Nephron progenitor cell (in vitro differentiated cells): ENCODE data around the gene BLMH.

Experiments used
- DNase-seq: peaks from one replicate; pipeline ENCODE4 v3.0.0; 2021
- H3K27ac Mint-ChIP-seq: 2 replicates; pipeline ENCODE4 v1.8.0; 2021; ENCODE audit warnings: mild to moderate bottlenecking, moderate library complexity, mixed read lengths
- H3K27me3 Mint-ChIP-seq: 2 replicates; pipeline ENCODE4 v1.8.0; 2021; ENCODE audit warnings: mild to moderate bottlenecking, low read depth, mixed read lengths; ENCODE audit not compliant: poor library complexity
- H3K36me3 Mint-ChIP-seq: 2 replicates; pipeline ENCODE4 v1.8.0; 2021; ENCODE audit warnings: low read depth, mixed read lengths
- H3K4me1 Mint-ChIP-seq: 2 replicates; pipeline ENCODE4 v1.8.0; 2021; ENCODE audit warnings: mixed read lengths
- H3K4me3 Mint-ChIP-seq: 2 replicates; pipeline ENCODE4 v1.8.0; 2021; ENCODE audit warnings: mild to moderate bottlenecking, moderate library complexity, mixed read lengths
- H3K9me3 Mint-ChIP-seq: 2 replicates; pipeline ENCODE4 v1.8.0; 2021; ENCODE audit warnings: mild to moderate bottlenecking, moderate library complexity, mixed read lengths
- TF ChIP-seq, protein P1 (sequence below): fragments of 200-600 bp; sonication (generic); IDR thresholded peaks from 2 replicates; pipeline ENCODE4 v1.5.0; 2021; ENCODE audit warnings: antibody characterized with exemption

The BLMH gene, protein sequence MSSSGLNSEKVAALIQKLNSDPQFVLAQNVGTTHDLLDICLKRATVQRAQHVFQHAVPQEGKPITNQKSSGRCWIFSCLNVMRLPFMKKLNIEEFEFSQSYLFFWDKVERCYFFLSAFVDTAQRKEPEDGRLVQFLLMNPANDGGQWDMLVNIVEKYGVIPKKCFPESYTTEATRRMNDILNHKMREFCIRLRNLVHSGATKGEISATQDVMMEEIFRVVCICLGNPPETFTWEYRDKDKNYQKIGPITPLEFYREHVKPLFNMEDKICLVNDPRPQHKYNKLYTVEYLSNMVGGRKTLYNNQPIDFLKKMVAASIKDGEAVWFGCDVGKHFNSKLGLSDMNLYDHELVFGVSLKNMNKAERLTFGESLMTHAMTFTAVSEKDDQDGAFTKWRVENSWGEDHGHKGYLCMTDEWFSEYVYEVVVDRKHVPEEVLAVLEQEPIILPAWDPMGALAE

DNA sequence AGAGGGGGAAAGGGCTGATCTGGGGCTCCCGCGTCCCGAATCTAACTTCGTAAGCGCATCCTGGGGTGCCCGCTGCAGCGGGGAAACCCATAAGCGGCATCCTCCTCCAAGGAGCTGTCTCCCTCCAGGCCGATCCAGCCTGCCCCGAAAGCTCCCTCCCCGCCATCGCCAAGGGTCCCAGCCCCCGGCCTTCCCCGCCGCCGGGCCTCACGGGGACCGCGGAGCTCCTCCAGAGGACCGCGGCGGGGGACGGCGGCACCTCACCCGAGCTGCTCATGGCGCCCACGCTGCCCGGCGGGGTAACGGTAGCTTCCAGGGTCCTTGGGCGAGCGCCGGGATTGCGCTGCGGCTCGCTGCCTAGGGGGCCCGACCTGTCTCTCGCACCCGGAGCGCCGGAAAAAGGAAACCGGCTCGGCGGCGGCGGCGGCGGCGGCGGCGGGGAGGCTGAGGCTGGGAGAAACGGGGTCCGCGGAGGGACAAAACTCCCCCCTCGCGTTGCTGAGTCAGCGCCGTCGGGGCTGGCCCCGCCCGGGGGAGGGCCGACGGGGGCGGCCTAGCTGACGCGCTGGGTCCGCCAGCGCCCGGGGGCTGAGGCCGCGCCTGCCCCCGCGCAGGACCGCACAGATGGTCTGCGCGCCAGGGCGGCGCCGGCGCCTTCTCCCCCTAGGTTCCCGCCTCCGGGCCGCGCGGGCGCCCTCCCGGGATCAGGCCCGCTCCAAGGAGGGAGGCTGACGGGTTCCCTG, at the start of gene BLMH:
Gene BLMH (minus strand): TSS at position 402 of the 743 bp plus-strand sequence. CDS start 125 bp downstream, at position 277.
- peak within 1 kb of the TSS; percentile 63 for H3K27ac Mint-ChIP-seq
- peak; percentile 77 for DNase-seq
- no peaks in the 10 kb centered on the region for H3K9me3 Mint-ChIP-seq
- peaks cover 14% of the 10 kb centered on the region for H3K4me1 Mint-ChIP-seq
- TF ChIP-seq, protein P1, sequence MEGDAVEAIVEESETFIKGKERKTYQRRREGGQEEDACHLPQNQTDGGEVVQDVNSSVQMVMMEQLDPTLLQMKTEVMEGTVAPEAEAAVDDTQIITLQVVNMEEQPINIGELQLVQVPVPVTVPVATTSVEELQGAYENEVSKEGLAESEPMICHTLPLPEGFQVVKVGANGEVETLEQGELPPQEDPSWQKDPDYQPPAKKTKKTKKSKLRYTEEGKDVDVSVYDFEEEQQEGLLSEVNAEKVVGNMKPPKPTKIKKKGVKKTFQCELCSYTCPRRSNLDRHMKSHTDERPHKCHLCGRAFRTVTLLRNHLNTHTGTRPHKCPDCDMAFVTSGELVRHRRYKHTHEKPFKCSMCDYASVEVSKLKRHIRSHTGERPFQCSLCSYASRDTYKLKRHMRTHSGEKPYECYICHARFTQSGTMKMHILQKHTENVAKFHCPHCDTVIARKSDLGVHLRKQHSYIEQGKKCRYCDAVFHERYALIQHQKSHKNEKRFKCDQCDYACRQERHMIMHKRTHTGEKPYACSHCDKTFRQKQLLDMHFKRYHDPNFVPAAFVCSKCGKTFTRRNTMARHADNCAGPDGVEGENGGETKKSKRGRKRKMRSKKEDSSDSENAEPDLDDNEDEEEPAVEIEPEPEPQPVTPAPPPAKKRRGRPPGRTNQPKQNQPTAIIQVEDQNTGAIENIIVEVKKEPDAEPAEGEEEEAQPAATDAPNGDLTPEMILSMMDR, result no peak
- peaks cover 17% of the 10 kb centered on the region for H3K36me3 Mint-ChIP-seq
- peak within 1 kb of the TSS; percentile 93 for H3K4me3 Mint-ChIP-seq
- H3K27me3 Mint-ChIP-seq, result peaks cover 4% of the 10 kb centered on the region

DNA sequence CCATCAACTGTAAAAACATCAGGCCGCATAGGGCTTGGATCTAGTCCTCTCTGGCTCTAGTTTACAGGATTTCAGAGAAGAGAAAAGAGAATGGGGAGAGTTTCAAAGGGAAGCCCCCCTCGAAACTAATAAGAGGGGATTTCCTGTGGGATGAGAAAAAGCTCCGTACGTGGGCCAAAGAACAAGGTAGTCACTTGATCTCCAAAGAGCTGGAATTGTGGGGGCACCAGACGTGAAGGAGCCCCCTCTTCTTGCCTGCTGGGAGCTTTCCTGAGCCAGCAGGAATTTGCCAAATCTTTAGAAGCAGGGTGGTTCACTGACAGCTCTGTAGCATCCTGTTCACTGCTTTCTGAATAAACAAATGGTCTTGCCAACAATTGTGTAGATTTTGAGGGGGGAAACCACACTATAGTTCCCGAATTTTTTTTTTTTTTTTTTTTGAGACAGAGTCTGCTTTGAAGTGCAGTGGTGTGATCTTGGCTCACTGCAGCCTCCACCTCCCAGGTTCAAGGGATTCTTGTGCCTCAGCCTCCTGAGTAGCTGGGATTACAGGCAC, 49.1 kb upstream of the BLMH start:
- TF ChIP-seq, protein P1, result no peak
- Mint-ChIP-seq H3K36me3 (no peaks in the 10 kb centered on the region), H3K4me1 (peaks cover 64% of the 10 kb centered on the region), H3K27me3 (peaks cover 3% of the 10 kb centered on the region), H3K4me3 (peak overlapping the region; percentile 18), H3K27ac (peak overlapping the region; percentile 49), H3K9me3 (no peaks in the 10 kb centered on the region)
- no peak for DNase-seq

DNA sequence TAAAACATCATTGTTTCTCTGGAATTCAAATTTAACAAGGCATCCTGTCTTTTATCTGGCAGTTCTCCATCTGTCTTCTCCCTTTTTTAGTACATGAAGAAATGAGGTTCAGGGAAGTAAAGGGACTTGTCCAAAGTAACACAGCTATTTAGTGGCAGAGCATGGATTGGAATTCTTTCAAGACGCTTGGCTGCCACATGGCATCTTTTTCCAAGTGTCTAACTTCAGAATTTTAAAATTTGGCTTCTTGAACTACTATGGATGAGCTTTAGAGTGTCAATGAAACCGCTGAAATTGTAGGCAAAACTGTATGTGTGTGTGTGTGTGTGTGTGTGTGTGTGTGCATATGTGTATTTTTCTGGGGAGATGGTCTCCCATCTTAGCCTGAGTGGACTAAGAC, 47.3 kb upstream of the BLMH start:
- no peak overlapping the region for H3K27ac Mint-ChIP-seq
- no peak for DNase-seq
- H3K4me1 Mint-ChIP-seq, result peaks cover 53% of the 10 kb centered on the region
- no peaks in the 10 kb centered on the region for H3K27me3 Mint-ChIP-seq
- no peak overlapping the region for H3K4me3 Mint-ChIP-seq
- no peaks in the 10 kb centered on the region for H3K36me3 Mint-ChIP-seq
- H3K9me3 Mint-ChIP-seq, result no peaks in the 10 kb centered on the region
- TF ChIP-seq, protein P1, result no peak

DNA sequence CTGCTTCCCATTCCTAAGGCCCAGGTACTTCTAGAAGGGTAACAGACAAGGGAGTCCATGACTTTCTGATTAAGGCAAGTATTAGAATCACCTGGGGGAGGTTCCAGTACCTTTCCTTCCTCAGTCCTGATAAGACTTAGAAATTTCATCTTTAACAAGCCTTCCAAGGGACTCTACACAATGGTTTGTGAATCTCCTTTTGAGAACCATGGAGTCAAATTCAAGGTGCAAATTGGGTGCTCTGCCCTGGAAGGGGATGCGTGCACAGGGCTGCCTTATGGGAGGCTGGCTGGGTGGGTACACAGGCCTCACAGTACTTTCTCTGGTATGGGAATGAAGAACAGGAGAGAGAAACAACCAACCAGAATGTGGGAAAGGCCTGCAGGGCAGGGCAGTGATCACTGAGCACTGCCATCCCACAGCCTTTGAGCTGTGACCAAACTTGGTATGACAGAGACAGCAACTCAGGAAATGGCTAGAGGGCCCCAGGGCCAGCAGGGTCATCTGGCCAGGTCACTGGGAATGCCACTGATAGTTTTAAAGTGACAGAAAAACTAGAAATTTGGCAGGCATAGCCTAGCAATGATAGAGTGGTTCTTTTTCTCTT, 45.8 kb upstream of the BLMH start:
- no peak for DNase-seq
- Mint-ChIP-seq H3K27ac (no peak overlapping the region), H3K4me3 (no peak overlapping the region), H3K27me3 (no peaks in the 10 kb centered on the region), H3K36me3 (no peaks in the 10 kb centered on the region), H3K4me1 (peaks cover 45% of the 10 kb centered on the region), H3K9me3 (no peaks in the 10 kb centered on the region)
- TF ChIP-seq, protein P1, result no peak

DNA sequence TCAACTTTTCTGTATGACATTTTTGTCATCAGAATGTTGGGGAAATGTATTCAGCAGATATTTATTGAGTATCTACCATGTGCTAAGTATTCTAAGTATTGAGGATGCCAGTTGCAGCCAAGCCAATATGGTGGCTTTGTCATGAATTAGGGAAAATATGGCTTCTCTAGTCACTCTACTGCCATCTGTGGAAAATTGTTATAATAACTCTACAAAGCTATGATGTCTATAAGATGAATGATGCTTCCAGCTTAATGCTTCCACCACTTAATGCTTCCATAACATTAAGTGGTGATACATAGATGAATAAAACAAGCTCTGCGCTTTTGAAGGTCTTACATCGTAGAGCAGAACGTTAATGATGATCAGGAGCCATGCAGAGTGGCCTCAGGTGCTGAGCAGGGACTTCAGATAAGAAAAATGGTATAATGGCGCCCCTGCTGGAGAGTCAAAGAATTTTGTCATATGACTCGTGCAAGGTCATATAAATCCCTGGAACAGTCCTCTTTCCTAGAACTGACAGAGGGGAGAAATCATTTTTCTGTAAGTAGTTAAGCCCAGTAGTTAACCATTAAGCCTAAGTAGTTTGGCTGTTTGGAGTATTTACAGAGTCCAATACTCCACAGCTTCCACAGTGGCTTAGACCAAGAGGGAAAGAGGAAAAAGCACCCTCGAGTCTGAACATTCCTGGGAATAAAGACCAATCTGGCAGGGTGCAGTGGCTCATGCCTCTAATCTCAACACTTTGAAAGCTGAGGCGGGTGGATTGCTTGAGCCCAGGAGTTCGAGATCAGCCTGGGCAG, 44.8 kb upstream of the BLMH start:
- Mint-ChIP-seq H3K27me3 (peaks cover 3% of the 10 kb centered on the region), H3K27ac (no peak overlapping the region), H3K36me3 (no peaks in the 10 kb centered on the region), H3K9me3 (no peaks in the 10 kb centered on the region), H3K4me1 (peaks cover 39% of the 10 kb centered on the region), H3K4me3 (no peak overlapping the region)
- DNase-seq, result peak; percentile 25
- TF ChIP-seq, protein P1, result peak; percentile 55
